NB4 (cell line): ENCODE measurements around the gene SLC25A52.

Experiments
- DNase-seq: peaks from one replicate; pipeline ENCODE4 v3.0.0; 2010; ENCODE audit warnings: low read depth
- H3K4me3 ChIP-seq: one replicate; pipeline ENCODE4 v1.5.1; 2011; ENCODE audit warnings: mild to moderate bottlenecking, low read depth, low read length, moderate library complexity
- CTCF ChIP-seq: IDR thresholded peaks from one replicate; pipeline ENCODE4 v1.5.1; 2012; ENCODE audit warnings: low read depth, low read length
- MAX ChIP-seq: IDR thresholded peaks from 2 replicates; pipeline ENCODE4 v1.6.1; 2011; ENCODE audit warnings: low read depth, low read length
- MYC ChIP-seq: IDR thresholded peaks from 2 replicates; pipeline ENCODE4 v1.6.1; 2011; ENCODE audit warnings: low read depth, low read length
- POLR2A ChIP-seq: IDR thresholded peaks from 2 replicates; pipeline ENCODE4 v1.6.1; 2011; ENCODE audit warnings: mild to moderate bottlenecking; ENCODE audit not compliant: insufficient read length; ENCODE audit errors: extremely low read depth

Gene SLC25A52

GRCh38 chr18:31774477-31774785 is 13.8 kb upstream of the SLC25A52 start:
- no peak for DNase-seq
- no peak overlapping the region for H3K4me3 ChIP-seq
- TF ChIP-seq MYC: no peak
- TF ChIP-seq CTCF: no peak
- TF ChIP-seq MAX: no peak
- TF ChIP-seq POLR2A: no peak

DNA sequence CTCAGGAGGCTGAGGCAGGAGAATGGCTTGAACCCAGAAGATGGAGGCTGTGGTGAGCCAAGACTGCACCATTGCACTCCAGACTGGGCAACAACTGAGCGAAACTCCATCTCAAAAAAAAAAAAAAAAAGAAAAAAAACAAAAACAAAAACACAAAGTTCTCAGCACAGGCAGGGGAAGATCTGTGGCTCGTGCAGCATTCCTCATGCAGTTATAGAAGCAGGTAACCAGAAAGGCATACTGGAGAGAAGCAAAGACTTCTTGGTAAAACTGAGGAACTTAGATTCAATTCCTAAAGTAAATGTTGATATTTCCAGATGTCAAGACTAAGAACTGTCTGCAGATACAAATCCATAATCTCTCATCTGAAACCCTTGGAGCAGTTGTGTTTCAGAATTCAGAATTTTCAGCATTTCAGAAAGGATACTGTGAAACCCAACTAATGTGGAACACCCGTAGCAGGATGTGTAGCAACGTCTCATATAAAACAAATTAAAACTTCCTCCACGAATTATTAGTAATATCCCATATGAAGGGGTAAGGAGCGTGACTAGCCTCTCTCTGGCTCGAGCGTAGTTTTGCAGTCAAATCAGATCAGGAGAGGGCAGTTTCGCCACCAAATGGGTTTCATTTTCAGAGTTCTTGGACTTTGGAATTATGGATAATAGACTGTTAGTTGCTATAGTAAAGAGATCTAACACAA is 13.2 kb upstream of the SLC25A52 start:
- TF ChIP-seq MYC (no peak), MAX (no peak), CTCF (no peak), POLR2A (no peak)
- no peak overlapping the region for H3K4me3 ChIP-seq
- DNase-seq: no peak

DNA sequence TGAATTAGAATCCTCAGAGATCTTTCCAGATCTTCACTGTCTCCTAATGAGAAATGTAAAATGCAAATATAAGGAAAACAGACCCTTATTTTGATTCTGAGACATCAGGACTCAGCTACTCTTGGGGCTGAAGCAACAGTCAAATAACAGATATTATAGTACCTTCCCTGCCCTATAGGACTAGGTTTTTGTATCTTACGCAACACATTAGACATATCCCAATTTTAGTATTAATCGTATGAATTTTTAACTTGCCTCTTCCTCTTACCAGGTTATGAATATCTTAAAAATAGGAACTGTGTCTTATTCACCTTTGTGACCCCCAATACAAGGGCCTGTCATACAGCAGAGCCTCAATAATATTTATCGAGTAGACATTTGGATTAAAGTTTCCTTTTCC is 12.0 kb upstream of the SLC25A52 start:
- no peak overlapping the region for H3K4me3 ChIP-seq
- no peak for TF ChIP-seq MYC
- no peak for TF ChIP-seq POLR2A
- TF ChIP-seq CTCF: no peak
- TF ChIP-seq MAX: no peak
- DNase-seq: no peak

- no peak for DNase-seq
- no peak for TF ChIP-seq CTCF
- TF ChIP-seq MYC: no peak
- TF ChIP-seq POLR2A: no peak
- TF ChIP-seq MAX: no peak
Measured at GRCh38 chr18:31750273-31750672, 10.4 kb downstream of the SLC25A52 start.

DNA sequence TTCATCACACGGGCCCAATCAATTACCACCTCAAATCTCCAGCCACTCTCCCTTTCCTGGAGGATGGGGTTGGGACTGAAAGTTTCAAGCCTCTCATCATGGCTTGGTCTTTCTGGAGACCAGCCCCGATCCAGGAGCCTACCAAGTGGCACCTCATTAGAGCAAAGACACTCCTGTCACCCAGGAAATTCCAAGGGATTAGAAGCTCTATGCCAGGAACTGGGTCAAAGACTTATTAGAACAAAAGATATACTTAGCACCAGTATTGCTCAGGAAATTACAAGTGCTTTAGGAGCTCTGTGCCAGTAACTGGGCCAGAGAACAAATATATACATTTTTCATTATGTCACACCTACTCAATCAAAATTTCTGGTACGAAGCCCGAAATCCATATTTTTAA is 14.3 kb downstream of the SLC25A52 start:
- H3K4me3 ChIP-seq: no peak overlapping the region
- TF ChIP-seq POLR2A (no peak), MYC (no peak), MAX (no peak), CTCF (no peak)
- no peak for DNase-seq

More at GRCh38 chr18:31750273-31750672, 10.4 kb downstream of the SLC25A52 start:
- H3K4me3 ChIP-seq: no peak overlapping the region
